Umbilical cord (tissue), 2 donors: Measurements from ENCODE around the gene MYO10. TPM values are rescaled to one million over a fixed set of nuclear protein-coding genes. Genes with fewer than 3 reads are reported as not detected.

Source experiments
- DNase-seq: peaks from one replicate; pipeline ENCODE4 v3.0.0-alpha.2; 2015; ENCODE audit warnings: low spot score
- total RNA-seq: library from RNA; depleted of rRNA; stranded (reverse); fragments of >200 nt; gene quantifications from one replicate; pipeline ENCODE4 v1.2.3, GENCODE V29; 2014; ENCODE audit warnings: low replicate concordance; ENCODE audit not compliant: insufficient read depth

MYO10 gene
- total RNA-seq, 1 donor from 2014 or later, result 24.1 TPM

GRCh38 chr5:16812448-16812847, 123.6 kb downstream of the MYO10 start:
- peak; percentile 64 for DNase-seq

GRCh38 chr5:16810208-16810854, 125.8 kb downstream of the MYO10 start:
- no peak for DNase-seq

- DNase-seq, result peak; percentile 84
Observed at GRCh38 chr5:16809395-16810207, 126.5 kb downstream of the MYO10 start.

GRCh38 chr5:16809010-16809394, 127.1 kb downstream of the MYO10 start:
- no peak for DNase-seq

- no peak for DNase-seq
Observed at GRCh38 chr5:16808021-16808420, 128.1 kb downstream of the MYO10 start.

GRCh38 chr5:16807547-16807864, 128.6 kb downstream of the MYO10 start:
- no peak for DNase-seq

- no peak for DNase-seq
Observed at GRCh38 chr5:16806711-16807546, 129.2 kb downstream of the MYO10 start.

GRCh38 chr5:16805486-16805885, 130.6 kb downstream of the MYO10 start:
- DNase-seq, result no peak

- no peak for DNase-seq
Observed at GRCh38 chr5:16803831-16804230, 132.3 kb downstream of the MYO10 start.

- no peak for DNase-seq
Observed at GRCh38 chr5:16800477-16800876, 135.6 kb downstream of the MYO10 start.

- DNase-seq, result no peak
Observed at GRCh38 chr5:16799796-16800195, 136.3 kb downstream of the MYO10 start.

- DNase-seq, result no peak
Observed at GRCh38 chr5:16797951-16798350, 138.1 kb downstream of the MYO10 start.

GRCh38 chr5:16794269-16794913, 141.7 kb downstream of the MYO10 start:
- no peak for DNase-seq

- no peak for DNase-seq
Observed at GRCh38 chr5:16792598-16793275, 143.4 kb downstream of the MYO10 start.

GRCh38 chr5:16791904-16792597, 144.0 kb downstream of the MYO10 start:
- no peak for DNase-seq

GRCh38 chr5:16791036-16791705, 144.9 kb downstream of the MYO10 start:
- DNase-seq, result peak; percentile 66

- DNase-seq, result no peak
Observed at GRCh38 chr5:16788957-16789356, 147.1 kb downstream of the MYO10 start.

- DNase-seq, result no peak
Observed at GRCh38 chr5:16787278-16787677, 148.8 kb downstream of the MYO10 start.

- no peak for DNase-seq
Observed at GRCh38 chr5:16784843-16785791, 151.0 kb downstream of the MYO10 start.
